Upper lobe of left lung (tissue), 4 donors: Measurements from ENCODE around the gene TMEM26.

ENCODE experiments used
- EP300 ChIP-seq, 4 donors: sonication (generic); formaldehyde crosslinking; IDR thresholded peaks; one replicate each; pipeline ENCODE4 v1.5.1; 2017; ENCODE audit warnings: antibody characterized with exemption in 4 of 4, control low read depth in 2 of 4
- POLR2A ChIP-seq, 4 donors: fragments of 450-650 bp; IDR thresholded peaks; one replicate each; pipeline ENCODE4 v1.5.1; 2016 to 2017; ENCODE audit warnings: antibody characterized with exemption in 4 of 4, mild to moderate bottlenecking in 2 of 4
- POLR2AphosphoS5 ChIP-seq, 2 donors: sonication (generic); formaldehyde crosslinking; IDR thresholded peaks; one replicate each; pipeline ENCODE4 v1.5.1; 2017; ENCODE audit warnings: antibody characterized with exemption in 2 of 2
- TF ChIP-seq, protein P1 (sequence below), 6 experiments: fragments of 450-650 bp in 4 of 6; fragments of 200-600 bp in 2 of 6; sonication (generic) in 2 of 6; IDR thresholded peaks; one replicate each; pipeline ENCODE4 v1.5.1; 2016 to 2019; ENCODE audit warnings: antibody characterized with exemption in 6 of 6

DNA sequence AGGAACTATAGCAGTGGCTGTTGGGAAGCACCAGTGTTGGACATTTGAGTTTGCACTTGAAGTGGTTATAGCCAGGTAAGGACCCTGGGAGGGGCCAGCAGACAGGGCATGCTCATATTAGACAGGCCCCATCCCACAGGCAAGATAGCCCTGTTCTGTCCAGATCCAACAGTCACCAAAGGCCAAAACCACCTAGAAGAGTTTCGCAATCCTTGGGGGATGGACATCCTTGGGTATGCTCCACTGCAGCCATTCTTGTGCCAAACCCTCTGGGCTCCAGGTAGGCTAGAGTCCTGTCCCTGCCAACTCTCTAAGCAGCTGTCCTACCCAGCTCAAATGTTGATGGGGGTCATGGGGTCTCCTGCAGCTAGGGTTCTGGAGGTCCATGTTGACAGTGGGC lies 76.8 kb downstream of the TMEM26 start:
- TF ChIP-seq POLR2A (IDR thresholded peaks at IDR 0.05): no peak
- TF ChIP-seq, protein P1, sequence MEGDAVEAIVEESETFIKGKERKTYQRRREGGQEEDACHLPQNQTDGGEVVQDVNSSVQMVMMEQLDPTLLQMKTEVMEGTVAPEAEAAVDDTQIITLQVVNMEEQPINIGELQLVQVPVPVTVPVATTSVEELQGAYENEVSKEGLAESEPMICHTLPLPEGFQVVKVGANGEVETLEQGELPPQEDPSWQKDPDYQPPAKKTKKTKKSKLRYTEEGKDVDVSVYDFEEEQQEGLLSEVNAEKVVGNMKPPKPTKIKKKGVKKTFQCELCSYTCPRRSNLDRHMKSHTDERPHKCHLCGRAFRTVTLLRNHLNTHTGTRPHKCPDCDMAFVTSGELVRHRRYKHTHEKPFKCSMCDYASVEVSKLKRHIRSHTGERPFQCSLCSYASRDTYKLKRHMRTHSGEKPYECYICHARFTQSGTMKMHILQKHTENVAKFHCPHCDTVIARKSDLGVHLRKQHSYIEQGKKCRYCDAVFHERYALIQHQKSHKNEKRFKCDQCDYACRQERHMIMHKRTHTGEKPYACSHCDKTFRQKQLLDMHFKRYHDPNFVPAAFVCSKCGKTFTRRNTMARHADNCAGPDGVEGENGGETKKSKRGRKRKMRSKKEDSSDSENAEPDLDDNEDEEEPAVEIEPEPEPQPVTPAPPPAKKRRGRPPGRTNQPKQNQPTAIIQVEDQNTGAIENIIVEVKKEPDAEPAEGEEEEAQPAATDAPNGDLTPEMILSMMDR (IDR thresholded peaks at IDR 0.05): no peak
- TF ChIP-seq POLR2AphosphoS5 (IDR thresholded peaks at IDR 0.05): no peak
- TF ChIP-seq EP300 (IDR thresholded peaks at IDR 0.05): no peak
